ENCODE measurements around the gene COA8. TPM values are rescaled to one million over a fixed set of nuclear protein-coding genes. Genes with fewer than 3 reads are reported as not detected.

The COA8 gene
- total and polyA plus RNA-seq, 10 of the 15 experiments (the other 5 are each of a cell fraction or from before 2014, with no cell fraction given): 6.1 to 69.5 (median 25.8) TPM

DNA sequence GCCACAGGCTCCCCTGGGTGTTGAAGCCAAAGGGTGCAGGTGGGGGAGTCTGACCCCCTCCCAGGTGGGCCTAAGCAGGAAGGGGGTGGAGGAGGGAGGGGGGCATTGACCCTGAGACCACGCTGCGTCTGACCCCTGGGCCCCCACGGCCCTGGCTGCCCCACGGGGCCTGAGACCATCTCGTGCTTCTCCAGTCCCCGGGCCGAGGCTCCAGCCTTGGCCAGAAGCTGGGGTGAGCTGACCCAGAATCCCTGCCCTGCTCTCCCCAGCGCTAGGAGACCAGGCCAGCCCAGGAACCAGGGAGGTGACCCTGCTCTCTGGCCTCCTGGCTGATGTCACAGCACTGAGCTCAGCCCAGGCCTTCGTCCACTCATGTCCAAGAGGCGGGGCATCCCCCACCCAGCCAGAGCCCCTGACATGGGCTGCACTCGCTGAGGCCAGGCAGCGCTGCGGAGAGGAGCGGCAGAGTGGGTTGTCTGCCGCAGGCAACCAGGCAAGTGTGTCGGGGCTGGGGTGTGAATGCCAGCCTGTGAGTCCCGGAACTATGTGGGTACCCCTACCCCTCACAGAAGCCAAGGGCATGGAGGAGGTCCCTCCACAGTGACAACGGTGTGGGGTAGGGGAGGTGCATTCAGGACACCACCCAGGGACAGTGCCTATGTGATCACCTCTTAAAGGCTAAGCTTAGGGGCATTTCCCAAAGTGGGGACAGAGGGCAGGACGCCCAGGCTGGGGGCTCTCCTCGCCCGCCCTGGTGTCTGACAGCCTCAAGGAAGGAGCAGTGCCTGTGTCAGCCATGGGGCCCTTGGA lies 27.5 kb upstream of the COA8 start:
- H3K9ac ChIP-seq (ENCODE audit: control insufficient read depth, insufficient read depth, low read length): no peak overlapping the region
- no peak for DNase-seq (ENCODE audit: low read depth, low spot score)
- ATAC-seq: no peak
- H3K79me2 ChIP-seq (ENCODE audit: control insufficient read depth, insufficient read depth, low read length): peaks cover 12% of the 10 kb centered on the region
- H3K9me3 ChIP-seq (replicated peaks; ENCODE audit: control insufficient read depth, insufficient read depth, low read length): no peaks in the 10 kb centered on the region
- no peak overlapping the region for H3K4me3 ChIP-seq
- no peak for FAIRE-seq
- 90% methylated on average over 21 of the region's 21 CpGs for WGBS (ENCODE audit: insufficient coverage, insufficient replicate concordance, low lambda C conversion rate, missing lambda C conversion rate)
- intact Hi-C loops (cut with micrococcal nuclease; ENCODE audit: unreplicated experiment) (no loop called here), in situ Hi-C loops (cut with MboI) (no loop called here)
- no peaks in the 10 kb centered on the region for H3K27me3 ChIP-seq (replicated peaks in 1 of 2; ENCODE audit: control insufficient read depth in 2 of 2, insufficient read depth in 2 of 2, low read length in 1 of 2)
- ChIA-PET SMC1A (ENCODE audit: uncharacterized antibody, unreplicated experiment) (interaction anchor here (1.2 kb wide), 1 partner anchor 16 kb away, joined by 3 read pairs; no protein-coding TSS in a partner anchor), POLR2A (no interaction called here), CTCF (interaction anchor here (0.8 kb wide), 1 partner anchor 13 kb away, joined by 4 read pairs; no protein-coding TSS in a partner anchor), RAD21 (ENCODE audit: unreplicated experiment) (no interaction called here)
- no peak overlapping the region for H3K27ac ChIP-seq (ENCODE audit: control insufficient read depth, insufficient read depth)
- TF ChIP-seq SREBF2 (IDR thresholded peaks at IDR 0.05; ENCODE audit: low read length) (no peak), POLR2AphosphoS5 (IDR thresholded peaks at IDR 0.05; ENCODE audit: low read length) (0 out of 2 replicates have a peak, but pooled peaks have one; percentile 50), HCFC1 (IDR thresholded peaks at IDR 0.05; ENCODE audit: low read length) (no peak), MYC (IDR thresholded peaks at IDR 0.05; ENCODE audit: insufficient read depth, insufficient read length, insufficient replicate concordance, low read length, severe bottlenecking) (no peak)
- no peak overlapping the region for H2AFZ ChIP-seq (ENCODE audit: control insufficient read depth, low read depth, low read length)
- H3K4me1 ChIP-seq (ENCODE audit: control insufficient read depth, insufficient read depth, low read length): no peaks in the 10 kb centered on the region; the same call in 1 of the 2 replicates
- peaks cover 0 to 6% of the 10 kb centered on the region in 2 experiments; a peak in 2 of 4 replicates for H3K36me3 ChIP-seq (ENCODE audit: control insufficient read depth in 2 of 2, insufficient read depth in 2 of 2, low read length in 1 of 2)
- H3K4me2 ChIP-seq (ENCODE audit: control insufficient read depth, insufficient read depth): no peak overlapping the region
- no peaks in the 10 kb centered on the region for H4K20me1 ChIP-seq (ENCODE audit: control insufficient read depth, insufficient read depth)
- BruUV-seq (replicated peaks): no TSS peak

DNA sequence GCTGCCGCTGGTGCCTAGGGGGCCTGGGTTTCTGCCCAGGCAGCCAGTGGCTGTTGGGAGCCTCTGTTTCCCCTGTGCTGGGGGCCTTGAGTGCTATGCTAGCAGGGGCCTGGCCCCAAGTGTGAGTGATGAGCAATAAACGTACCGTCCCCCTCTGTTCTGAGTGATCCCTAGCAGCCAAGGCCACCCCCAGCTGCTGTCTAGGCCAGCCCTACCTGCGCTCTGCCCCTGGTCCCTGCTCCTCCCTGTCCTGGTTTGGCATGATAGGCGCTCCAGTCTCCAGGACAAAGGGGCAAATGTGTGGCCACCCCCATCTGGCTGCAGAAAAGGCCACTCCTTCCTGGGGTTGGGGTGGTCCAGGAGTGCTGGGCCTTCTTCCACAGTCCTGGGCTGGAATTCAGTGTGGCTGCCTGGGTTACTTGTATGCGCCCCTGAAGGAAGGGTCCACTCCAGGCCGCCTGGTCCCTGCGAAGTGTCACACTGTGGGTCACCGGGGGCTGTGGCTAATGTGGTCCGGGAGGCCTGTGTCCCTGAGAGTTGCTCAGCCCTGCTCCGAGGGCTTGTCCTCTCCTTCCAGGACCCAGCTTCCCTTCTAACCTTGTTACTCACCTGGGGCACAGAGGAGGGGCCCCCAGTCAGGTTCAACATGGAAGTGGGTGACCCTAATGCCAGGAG lies 26.7 kb upstream of the COA8 start:
- Histone ChIP-seq H3K27ac (ENCODE audit: control insufficient read depth, insufficient read depth) (no peak overlapping the region), H3K27me3 (replicated peaks in 1 of 2; ENCODE audit: control insufficient read depth in 2 of 2, insufficient read depth in 2 of 2, low read length in 1 of 2) (no peaks in the 10 kb centered on the region), H4K20me1 (ENCODE audit: control insufficient read depth, insufficient read depth) (no peaks in the 10 kb centered on the region), H2AFZ (ENCODE audit: control insufficient read depth, low read depth, low read length) (no peak overlapping the region), H3K4me3 (no peak overlapping the region), H3K9ac (ENCODE audit: control insufficient read depth, insufficient read depth, low read length) (no peak overlapping the region), H3K36me3 (ENCODE audit: control insufficient read depth in 2 of 2, insufficient read depth in 2 of 2, low read length in 1 of 2) (peaks cover 0 to 6% of the 10 kb centered on the region in 2 experiments; a peak in 2 of 4 replicates), H3K9me3 (replicated peaks; ENCODE audit: control insufficient read depth, insufficient read depth, low read length) (no peaks in the 10 kb centered on the region), H3K4me1 (ENCODE audit: control insufficient read depth, insufficient read depth, low read length) (no peaks in the 10 kb centered on the region; the same call in 1 of the 2 replicates), H3K79me2 (ENCODE audit: control insufficient read depth, insufficient read depth, low read length) (peaks cover 4% of the 10 kb centered on the region), H3K4me2 (ENCODE audit: control insufficient read depth, insufficient read depth) (no peak overlapping the region)
- ChIA-PET CTCF (no interaction called here), POLR2A (no interaction called here), RAD21 (ENCODE audit: unreplicated experiment) (no interaction called here), SMC1A (ENCODE audit: uncharacterized antibody, unreplicated experiment) (no interaction called here)
- BruUV-seq (replicated peaks): no TSS peak
- FAIRE-seq (no peak), DNase-seq (ENCODE audit: low read depth, low spot score) (no peak), ATAC-seq (no peak)
- TF ChIP-seq ZNF622 (IDR thresholded peaks at IDR 0.05) (no peak), FOXK2 (IDR thresholded peaks at IDR 0.05) (no peak), HDGF (IDR thresholded peaks at IDR 0.05) (no peak), JUNB (IDR thresholded peaks at IDR 0.05) (no peak), EED (IDR thresholded peaks at IDR 0.05; ENCODE audit: low read depth) (no peak), HDAC6 (IDR thresholded peaks at IDR 0.05; ENCODE audit: unreplicated experiment) (no peak), ZNF207 (IDR thresholded peaks at IDR 0.05; ENCODE audit: borderline replicate concordance) (no peak)
- TF ChIP-seq, protein P1, sequence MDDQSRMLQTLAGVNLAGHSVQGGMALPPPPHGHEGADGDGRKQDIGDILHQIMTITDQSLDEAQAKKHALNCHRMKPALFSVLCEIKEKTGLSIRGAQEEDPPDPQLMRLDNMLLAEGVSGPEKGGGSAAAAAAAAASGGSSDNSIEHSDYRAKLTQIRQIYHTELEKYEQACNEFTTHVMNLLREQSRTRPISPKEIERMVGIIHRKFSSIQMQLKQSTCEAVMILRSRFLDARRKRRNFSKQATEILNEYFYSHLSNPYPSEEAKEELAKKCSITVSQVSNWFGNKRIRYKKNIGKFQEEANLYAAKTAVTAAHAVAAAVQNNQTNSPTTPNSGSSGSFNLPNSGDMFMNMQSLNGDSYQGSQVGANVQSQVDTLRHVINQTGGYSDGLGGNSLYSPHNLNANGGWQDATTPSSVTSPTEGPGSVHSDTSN (IDR thresholded peaks at IDR 0.05; ENCODE audit: insufficient replicate concordance, low read depth, low read length): no peak
- intact Hi-C loops (cut with micrococcal nuclease; ENCODE audit: unreplicated experiment): no loop called here
- 87% methylated on average over 11 of the region's 11 CpGs for WGBS (ENCODE audit: insufficient coverage, insufficient replicate concordance, low lambda C conversion rate, missing lambda C conversion rate)
- in situ Hi-C loops (cut with MboI): no loop called here
